ENCODE measurements around the gene CLIC1.

DNA sequence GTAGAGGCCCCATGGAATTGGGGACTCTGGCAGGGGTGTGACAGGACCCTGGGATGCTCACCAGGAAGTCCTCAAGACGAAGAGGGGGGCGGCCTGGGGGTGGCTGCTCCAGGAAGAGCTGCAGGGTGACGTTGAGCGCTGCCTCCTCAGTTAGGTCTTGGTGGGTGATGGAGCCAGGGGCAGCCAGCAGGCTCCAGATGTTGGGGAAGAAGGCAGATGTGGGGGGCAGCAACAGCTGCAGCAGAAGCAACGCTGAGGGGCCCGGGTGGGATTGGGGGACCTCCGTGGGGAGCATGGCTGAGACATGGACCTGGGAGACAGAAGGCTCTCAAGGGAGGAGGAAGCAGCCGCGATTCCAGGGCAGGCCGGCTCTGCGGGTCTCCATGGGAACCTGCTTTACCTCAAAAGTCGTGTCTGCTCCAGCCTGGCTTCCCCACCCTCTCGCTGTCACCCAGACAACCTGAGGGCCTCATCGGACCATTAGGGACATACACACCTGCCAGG, 40.2 kb upstream of the CLIC1 start:
- TF ChIP-seq, protein P1, sequence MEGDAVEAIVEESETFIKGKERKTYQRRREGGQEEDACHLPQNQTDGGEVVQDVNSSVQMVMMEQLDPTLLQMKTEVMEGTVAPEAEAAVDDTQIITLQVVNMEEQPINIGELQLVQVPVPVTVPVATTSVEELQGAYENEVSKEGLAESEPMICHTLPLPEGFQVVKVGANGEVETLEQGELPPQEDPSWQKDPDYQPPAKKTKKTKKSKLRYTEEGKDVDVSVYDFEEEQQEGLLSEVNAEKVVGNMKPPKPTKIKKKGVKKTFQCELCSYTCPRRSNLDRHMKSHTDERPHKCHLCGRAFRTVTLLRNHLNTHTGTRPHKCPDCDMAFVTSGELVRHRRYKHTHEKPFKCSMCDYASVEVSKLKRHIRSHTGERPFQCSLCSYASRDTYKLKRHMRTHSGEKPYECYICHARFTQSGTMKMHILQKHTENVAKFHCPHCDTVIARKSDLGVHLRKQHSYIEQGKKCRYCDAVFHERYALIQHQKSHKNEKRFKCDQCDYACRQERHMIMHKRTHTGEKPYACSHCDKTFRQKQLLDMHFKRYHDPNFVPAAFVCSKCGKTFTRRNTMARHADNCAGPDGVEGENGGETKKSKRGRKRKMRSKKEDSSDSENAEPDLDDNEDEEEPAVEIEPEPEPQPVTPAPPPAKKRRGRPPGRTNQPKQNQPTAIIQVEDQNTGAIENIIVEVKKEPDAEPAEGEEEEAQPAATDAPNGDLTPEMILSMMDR (conservative IDR thresholded peaks at IDR 0.05 in 1 of 2, IDR thresholded peaks at IDR 0.05 in 1 of 2; ENCODE audit: extremely low read depth in 1 of 2, insufficient read depth in 1 of 2, low read depth in 1 of 2, low read length in 2 of 2) = no peak
- TF ChIP-seq EZH2 (IDR thresholded peaks at IDR 0.05; ENCODE audit: borderline replicate concordance, low read length) = no peak

Measured in mammary epithelial cell (primary cell).